GM19193 (cell line): ENCODE results near the gene PTBP3.

Source experiments
- POLR2A ChIP-seq: IDR thresholded peaks from 4 replicates; pipeline ENCODE4 v1.6.1; 2011; ENCODE audit not compliant: insufficient read depth, insufficient read length; ENCODE audit errors: extremely low read depth

PTBP3 gene

GRCh38 chr9:112224401-112225289 lies 108.8 kb downstream of the PTBP3 start:
- TF ChIP-seq POLR2A = no peak

- no peak for TF ChIP-seq POLR2A
Observed at GRCh38 chr9:112218908-112219307, 114.5 kb downstream of the PTBP3 start.

GRCh38 chr9:112212926-112213325 lies 120.5 kb downstream of the PTBP3 start:
- no peak for TF ChIP-seq POLR2A

- no peak for TF ChIP-seq POLR2A
Observed at GRCh38 chr9:112207451-112207850, 126.0 kb downstream of the PTBP3 start.

- TF ChIP-seq POLR2A = no peak
Observed at GRCh38 chr9:112203536-112203935, 129.9 kb downstream of the PTBP3 start.

GRCh38 chr9:112200711-112201110 lies 132.7 kb downstream of the PTBP3 start:
- no peak for TF ChIP-seq POLR2A

- no peak for TF ChIP-seq POLR2A
Observed at GRCh38 chr9:112198646-112199045, 134.8 kb downstream of the PTBP3 start.

- TF ChIP-seq POLR2A = no peak
Observed at GRCh38 chr9:112194969-112195431, 138.4 kb downstream of the PTBP3 start.

- TF ChIP-seq POLR2A = no peak
Observed at GRCh38 chr9:112193572-112194288, 139.7 kb downstream of the PTBP3 start.

GRCh38 chr9:112188884-112189283 lies 144.5 kb downstream of the PTBP3 start:
- no peak for TF ChIP-seq POLR2A

GRCh38 chr9:112187404-112187803 lies 146.0 kb downstream of the PTBP3 start:
- no peak for TF ChIP-seq POLR2A

GRCh38 chr9:112186695-112187094 lies 146.7 kb downstream of the PTBP3 start:
- TF ChIP-seq POLR2A = no peak

GRCh38 chr9:112184946-112185345 lies 148.5 kb downstream of the PTBP3 start:
- no peak for TF ChIP-seq POLR2A

- TF ChIP-seq POLR2A = no peak
Observed at GRCh38 chr9:112184221-112184620, 149.2 kb downstream of the PTBP3 start.

GRCh38 chr9:112180387-112180881 lies 153.0 kb downstream of the PTBP3 start:
- no peak for TF ChIP-seq POLR2A
